GM18505 (cell line): ENCODE measurements around the gene POLE3.
"Not testable (repeated sequence)": the region's sequence is repeated elsewhere in the genome, so short reads cannot be mapped to it uniquely, and the experiment has no call there.

ENCODE experiments used
- ATAC-seq: cut with Tn5 transposase; IDR thresholded peaks from one replicate; pipeline ENCODE4 v1.9.1; 2021; ENCODE audit not compliant: unreplicated experiment
- POLR2A ChIP-seq: IDR thresholded peaks from 4 replicates; pipeline ENCODE4 v1.6.1; 2011; ENCODE audit warnings: borderline replicate concordance; ENCODE audit not compliant: insufficient read depth, insufficient read length; ENCODE audit errors: extremely low read depth

Gene POLE3

DNA sequence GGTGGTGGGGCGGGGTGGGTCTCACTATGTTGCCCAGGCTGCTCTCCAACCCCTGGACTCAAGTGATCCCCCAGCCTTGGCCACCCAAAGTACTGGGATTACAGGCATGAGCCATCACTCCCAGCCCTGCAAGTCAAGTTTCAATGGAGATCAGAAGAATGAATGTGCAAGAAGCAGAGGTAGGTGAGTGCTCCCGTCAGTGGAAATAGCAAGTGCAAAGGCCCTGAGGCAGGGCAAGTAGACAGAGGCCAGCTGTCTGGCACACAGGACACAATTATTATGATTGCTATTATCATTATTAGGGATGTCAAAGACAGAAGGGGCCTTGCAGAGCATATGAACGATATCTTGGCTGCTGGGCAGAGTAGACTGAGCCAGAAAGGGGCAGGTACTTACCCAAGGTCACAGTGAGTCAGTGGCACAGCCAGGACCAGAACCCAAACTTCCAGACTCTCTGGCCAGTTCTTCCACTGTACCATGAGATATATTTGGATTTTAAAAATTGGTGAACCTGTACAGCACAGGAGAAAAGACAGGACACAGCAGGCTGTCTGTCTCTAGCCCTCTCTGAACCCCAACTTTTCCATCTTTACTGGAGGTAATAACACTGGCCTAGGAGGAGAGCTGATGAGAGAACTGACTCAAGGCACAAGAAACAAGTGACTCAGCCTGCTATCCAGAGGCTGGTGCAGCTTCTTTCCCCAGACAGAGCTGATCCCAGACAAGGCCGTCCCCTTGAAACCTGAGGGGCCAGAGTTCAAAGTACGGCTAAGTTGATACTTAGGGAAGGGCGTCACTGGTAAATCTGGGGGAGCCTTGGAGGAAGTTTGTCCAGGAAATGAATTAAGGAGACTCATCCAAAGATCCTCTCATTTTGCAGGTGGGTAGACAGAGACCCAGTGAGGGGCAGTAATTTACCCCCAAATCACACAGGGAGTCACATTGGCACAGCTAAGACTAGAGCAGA is 35.1 kb downstream of the POLE3 start:
- TF ChIP-seq POLR2A = no peak
- ATAC-seq = no peak

DNA sequence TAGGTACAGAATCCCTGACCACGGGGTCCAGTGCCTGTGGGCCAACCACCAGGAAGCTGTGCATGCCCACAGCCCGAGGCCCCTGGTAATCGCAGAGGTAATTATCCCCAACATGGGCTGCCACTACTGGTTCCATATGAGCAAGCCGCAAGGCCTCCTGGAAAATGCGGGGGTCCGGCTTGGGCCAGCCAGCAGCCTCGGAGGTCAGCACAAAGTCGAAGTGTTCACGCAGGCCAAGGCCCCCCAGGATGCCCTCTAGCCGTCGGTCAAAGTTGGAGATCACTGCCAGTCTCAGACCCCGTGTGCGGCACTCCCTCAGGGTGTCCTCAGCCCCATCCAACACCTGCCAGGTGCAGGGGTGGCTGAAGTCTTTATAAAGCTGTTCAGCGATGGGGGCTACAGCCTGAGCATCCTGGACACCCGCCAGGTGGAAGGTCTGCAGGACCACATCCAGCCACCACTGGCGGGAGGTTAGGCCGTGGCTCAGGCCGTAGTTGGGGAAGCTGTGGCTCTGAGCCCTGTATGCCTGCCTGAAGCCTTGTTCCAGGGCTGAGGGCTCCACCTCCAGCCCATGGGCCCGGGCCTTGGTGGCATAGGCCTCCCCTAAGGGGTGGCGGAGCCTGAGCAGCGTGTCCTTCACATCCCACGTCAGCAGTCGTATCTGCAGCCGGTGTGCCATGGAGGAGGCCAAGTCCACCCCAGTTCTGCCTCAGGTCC is 36.6 kb downstream of the POLE3 start:
- TF ChIP-seq POLR2A = no peak
- ATAC-seq = no peak

DNA sequence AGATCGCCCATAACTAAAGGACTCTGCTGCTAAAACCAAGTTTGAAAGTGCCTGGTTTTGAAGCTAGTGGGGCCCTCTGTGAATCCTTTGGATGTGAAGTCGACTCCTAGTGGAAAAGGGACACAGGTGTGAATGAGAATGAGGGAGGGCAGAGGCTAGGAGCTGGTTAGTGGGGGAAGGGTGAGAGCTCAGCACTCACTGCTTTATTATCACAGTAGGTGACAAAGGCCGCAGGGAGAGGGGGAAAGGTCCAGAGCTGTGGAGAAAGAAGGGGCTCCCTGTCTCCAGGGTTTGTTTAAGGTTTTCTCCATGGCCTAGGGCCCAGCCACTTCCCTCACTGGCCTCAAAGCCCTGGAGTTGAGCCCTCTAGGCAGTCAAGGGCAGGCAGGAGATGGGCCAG is 37.2 kb downstream of the POLE3 start:
- TF ChIP-seq POLR2A = no peak
- ATAC-seq = no peak

DNA sequence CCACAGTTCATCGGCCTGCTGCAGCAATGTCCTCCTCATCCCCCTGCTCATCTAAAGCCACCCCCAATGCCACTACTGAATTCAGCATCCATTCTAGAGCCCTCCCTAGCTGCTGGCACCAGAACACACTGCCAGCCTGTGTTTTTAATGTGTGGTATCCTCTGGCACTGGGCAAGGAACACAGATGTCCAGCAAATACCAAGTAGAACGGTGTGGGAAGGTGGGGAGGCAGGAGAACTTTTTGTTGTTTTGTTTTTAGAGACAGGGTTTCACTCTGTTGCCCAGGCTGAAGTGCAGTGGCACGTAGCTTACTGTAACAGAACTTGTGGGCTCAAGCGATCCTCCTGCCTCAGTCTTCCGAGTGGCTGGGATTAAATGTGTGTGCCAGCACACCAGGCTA is 38.4 kb downstream of the POLE3 start:
- ATAC-seq = no peak
- TF ChIP-seq POLR2A = no peak

DNA sequence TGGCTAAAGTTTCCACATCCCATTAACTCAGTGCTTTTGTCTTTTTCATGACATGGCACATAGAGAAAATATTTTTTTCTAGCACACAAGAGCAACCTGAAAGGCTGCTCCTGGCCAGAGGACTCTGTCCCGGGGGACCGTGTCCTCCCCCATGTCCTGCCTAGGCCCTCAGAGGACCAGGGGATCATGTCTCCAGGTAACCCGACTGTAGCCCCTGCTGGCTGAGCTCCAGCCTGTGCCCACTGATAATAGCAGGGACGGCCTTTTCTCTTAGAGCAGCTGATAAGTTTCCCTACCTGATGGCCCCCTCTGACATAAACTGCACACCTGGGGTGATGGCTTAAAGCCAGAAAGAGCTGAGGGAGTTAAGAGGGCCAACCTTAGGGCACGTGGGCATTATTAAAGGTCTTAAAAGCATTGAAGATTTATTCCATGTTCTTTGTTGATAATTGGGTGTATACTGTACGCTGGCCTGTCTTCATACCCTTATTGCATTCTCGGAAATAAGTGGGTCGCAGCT is 39.6 kb downstream of the POLE3 start:
- ATAC-seq = no peak

DNA sequence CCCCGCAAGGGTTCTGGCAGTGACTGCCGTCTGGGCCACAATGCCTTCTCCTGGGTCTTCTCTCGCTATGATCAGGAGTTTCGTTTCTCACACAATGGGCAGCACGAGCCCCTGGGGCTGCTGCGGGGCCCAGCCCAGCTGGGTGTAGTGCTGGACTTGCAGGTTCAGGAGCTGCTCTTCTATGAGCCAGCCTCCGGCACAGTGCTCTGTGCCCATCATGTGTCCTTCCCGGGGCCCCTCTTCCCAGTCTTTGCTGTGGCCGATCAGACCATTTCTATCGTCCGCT is 40.7 kb downstream of the POLE3 start:
- no peak for TF ChIP-seq POLR2A
- ATAC-seq = no peak

More for the DNA sequence above, 39.6 kb downstream of the POLE3 start:
- no peak for TF ChIP-seq POLR2A

DNA sequence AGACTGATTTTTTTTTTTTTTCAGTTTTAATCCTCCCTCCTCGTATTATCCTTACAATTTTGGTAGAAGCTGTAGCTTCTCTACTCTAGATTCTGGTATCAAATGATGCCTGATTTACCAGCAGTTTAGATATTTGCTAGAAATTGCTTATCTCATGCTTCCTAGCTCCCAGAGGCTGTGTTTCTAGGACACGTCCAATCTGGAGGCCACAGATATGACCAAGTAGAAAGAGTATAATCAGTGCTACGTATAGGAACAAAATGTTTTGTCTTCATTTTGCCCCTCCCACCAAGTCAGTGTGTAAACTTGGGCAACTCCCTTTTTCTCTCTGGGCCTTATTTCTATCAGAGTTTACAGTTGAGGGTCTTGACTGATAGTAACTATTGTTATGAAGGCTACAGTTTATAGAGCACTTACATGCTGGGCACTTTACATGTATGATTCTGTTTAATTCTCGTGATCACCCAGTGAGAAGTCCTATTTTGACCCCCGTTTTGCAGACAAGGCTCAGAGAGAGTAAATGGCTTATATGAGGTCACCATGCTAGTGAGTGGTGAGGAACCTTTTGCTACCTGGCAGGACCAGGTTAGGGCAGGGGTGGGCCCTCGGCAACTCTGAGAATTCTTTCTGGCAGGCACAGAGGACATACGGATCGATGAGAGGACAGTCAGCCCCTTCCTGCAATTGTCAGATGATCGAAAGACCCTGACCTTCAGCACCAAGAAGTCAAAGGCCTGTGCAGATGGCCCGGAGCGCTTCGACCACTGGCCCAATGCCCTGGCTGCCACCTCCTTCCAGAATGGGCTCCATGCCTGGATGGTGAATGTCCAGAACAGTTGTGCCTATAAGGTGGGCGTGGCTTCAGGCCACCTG is 41.3 kb downstream of the POLE3 start:
- TF ChIP-seq POLR2A = no peak
- no peak for ATAC-seq

DNA sequence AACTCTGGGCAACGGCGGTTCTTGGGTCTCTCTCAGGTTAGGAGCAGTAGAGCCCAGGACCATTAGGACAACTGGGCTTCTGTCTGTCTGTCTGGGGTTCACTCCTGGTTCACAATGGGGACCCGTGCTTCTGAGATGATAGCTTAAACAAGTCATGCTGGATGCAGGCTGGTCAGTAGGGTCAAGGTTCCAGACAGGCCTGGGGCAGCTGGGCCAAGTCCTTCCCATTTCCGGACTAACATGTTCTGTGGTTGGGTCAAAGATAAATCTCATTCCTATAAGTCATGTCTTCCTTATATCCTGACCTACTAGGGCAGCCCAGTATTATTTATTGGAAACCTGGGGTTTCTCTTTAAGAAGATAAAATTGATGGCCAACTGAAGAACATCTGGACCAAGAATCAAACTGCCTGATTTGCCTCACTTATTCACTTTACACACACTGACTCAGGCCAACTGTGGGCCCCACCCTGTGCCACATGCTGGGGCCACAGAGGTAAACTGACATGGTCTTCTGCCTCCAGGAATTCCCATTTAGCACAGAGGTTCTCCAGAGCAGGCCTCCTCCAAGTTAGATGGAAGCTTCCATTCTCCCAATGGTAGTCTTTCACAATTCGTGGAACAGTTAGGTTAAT is 42.0 kb downstream of the POLE3 start:
- ATAC-seq = no peak
- no peak for TF ChIP-seq POLR2A

DNA sequence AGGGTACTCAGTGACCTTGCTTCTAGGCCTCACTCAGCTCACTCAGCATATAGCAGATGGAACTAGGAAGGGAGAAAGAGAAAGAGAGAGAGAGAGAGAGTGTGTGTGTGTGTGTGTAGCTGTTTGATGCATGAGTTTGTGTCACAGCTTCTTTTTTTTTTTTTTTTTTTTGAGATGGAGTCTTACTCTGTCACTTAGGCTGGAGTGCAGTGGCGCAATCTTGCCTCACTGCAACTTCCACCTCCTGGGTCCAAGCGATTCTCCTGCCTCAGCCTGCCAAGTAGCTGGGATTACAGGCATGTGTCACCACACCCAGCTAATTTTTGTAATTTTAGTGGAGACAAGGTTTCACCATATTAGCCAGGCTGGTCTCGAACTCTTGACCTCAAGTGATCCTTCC is 44.8 kb downstream of the POLE3 start:
- ATAC-seq = not testable (repeated sequence)

DNA sequence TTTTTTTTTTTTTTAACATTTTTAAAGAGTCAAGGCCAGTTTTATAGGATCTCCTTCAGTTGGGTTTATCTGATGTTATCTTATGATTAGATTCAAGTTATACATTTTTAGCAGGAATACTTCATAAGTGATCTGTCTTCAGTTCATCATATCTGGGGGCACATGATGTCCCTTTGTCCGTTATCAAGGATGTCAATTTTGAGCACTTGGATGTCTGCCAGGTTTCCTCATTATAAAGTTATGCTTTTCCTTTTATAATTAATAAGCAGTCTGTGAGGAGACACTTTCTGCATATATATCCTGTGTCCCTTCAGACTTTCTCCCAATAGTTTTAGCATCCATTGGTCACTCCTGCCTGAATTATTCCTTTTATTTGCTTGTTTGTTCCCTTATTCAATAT is 45.5 kb downstream of the POLE3 start:
- TF ChIP-seq POLR2A = no peak
- ATAC-seq = no peak

DNA sequence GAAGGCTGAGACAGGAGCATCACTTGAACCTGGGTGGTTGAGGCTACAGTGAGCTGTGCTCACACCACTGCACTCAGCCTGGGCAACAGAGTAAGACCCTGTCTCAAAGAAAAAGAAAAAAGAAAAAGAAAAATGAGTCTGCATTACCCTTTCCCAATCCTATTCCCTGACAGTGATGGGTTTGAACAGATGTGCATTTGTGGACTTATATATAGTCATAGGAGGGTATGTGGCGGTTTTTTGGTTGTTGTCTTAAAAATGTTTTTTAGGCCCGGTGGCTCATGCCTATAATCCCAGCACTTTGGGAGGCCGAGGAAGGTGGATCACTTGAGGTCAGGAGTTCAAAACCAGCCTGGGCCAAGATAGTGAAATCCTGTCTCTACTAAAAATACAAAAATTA is 47.1 kb downstream of the POLE3 start:
- ATAC-seq = no peak
- no peak for TF ChIP-seq POLR2A

DNA sequence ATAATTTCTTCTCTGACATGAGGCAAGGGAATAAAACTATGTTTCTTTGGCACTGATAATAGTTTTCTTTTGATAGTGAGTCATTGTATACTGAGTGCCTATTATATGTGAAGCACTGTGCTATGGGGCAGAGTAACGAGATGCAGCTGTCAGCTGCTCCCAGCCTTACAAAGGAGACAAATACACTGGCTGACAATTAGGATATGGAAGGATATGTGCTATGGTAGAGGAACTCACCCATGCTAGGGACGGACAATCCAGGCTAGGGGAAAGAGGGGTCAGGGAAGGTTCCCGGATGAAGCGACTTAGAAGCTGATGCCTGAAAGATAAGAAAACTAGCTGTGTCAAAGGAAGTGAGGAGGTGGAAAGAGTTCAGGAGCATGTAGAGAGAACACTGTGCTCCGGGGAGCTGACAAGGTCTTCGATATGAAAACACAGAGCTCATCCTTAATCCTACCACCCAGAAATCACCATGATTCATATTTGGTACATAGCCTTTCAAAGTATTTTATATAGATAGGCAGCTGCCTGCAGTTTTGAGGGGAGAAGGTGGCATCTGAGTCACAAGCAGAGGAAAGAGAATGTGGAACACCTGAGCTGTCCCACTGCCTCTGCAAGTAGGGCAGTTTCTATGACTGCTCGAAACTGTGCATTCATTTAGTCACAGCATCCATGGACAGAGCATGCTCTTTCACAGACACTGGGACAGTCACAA is 49.0 kb downstream of the POLE3 start:
- no peak for TF ChIP-seq POLR2A
- ATAC-seq = no peak
